Right lobe of liver (tissue), 4 donors: Measurements from ENCODE around the gene SYNGAP1.

ENCODE experiments used
- POLR2A ChIP-seq: fragments of 450-650 bp; IDR thresholded peaks from one replicate; pipeline ENCODE4 v1.6.1; 2017; ENCODE audit warnings: antibody characterized with exemption, mild to moderate bottlenecking
- TF ChIP-seq, protein P1 (sequence below), 4 donors: fragments of 200-600 bp in 3 of 4; fragments of 450-650 bp in 1 of 4; IDR thresholded peaks; one replicate each; pipeline versions ENCODE4 v1.5.1 to v1.8.0; 2016 to 2022; ENCODE audit warnings: antibody characterized with exemption in 4 of 4, mild to moderate bottlenecking in 2 of 4
- donor health status: DM: no; HTN: no; CAD: no.
- donor health status: DM: no; HTN: no; CAD: no.
- donor health status: DM: no; HTN: yes; CAD: no.

DNA sequence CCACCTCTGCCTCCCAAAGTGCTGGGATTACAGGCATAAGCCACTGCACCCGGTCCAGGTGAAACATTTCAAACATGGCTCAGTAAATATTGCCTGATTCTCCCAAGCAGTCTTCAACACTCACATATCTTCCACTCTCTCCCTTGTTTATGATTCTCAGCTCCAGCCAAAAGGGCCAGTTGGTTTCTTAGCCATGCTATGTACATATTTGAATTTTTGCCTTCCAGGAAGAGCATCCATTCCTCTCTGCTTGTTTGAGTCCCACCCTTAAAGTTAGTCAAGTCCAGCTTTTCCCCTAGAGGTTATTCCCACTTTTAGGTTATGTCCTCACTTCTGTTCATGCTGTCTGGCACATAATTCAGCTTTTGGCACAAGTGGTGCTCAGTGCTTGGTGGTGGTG is 22.3 kb upstream of the SYNGAP1 start:
- TF ChIP-seq POLR2A = no peak
- TF ChIP-seq, protein P1, sequence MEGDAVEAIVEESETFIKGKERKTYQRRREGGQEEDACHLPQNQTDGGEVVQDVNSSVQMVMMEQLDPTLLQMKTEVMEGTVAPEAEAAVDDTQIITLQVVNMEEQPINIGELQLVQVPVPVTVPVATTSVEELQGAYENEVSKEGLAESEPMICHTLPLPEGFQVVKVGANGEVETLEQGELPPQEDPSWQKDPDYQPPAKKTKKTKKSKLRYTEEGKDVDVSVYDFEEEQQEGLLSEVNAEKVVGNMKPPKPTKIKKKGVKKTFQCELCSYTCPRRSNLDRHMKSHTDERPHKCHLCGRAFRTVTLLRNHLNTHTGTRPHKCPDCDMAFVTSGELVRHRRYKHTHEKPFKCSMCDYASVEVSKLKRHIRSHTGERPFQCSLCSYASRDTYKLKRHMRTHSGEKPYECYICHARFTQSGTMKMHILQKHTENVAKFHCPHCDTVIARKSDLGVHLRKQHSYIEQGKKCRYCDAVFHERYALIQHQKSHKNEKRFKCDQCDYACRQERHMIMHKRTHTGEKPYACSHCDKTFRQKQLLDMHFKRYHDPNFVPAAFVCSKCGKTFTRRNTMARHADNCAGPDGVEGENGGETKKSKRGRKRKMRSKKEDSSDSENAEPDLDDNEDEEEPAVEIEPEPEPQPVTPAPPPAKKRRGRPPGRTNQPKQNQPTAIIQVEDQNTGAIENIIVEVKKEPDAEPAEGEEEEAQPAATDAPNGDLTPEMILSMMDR (IDR thresholded peaks at IDR 0.05) = no peak
